HL-60/S4 (cell line): Measurements from ENCODE around the gene ATP8A1.
"Not testable (repeated sequence)": the region's sequence is repeated elsewhere in the genome, so short reads cannot be mapped to it uniquely, and the experiment has no call there.

Experiments
- in situ Hi-C: fragments of 300-500 bp; cut with MboI; formaldehyde crosslinking; loops from 2 replicates; pipeline ENCODE4 v1.14.3; 2022; ENCODE audit warnings: low sequenced_read_pairs

ATP8A1 gene

DNA sequence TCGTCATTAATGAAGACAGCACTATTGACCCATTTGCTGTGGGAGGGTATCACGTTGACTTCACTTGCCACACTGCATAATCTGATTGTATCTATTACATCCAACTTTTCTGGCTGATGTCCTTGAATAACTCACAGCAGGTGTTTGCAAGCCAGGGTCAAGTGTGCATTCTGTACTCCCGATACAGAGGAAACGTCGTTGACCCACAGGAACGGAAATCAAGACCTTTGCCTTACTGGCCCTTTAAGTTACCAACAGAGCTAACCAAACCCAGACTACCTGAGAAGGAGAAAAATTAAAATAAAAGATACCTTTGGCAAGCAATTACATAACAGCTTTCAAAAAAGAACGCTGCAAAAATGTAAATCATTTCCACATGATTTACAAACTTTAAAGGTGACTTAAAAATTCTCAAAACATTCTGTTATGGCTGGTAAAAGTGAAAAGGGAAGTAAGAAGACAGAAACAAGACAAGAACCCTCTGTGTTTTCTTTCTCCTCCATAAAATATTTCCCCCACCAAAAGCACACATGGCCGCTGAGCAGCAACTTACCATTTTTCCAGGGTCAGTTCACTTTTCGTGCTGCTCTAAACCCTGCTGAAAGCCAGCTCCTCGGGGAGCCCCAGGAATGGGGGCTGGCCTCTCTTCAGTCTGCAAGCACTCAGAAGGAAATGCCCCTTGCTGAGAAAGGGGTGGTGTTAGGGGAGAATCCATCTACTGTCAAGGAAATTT, 266.1 kb downstream of the ATP8A1 start:
- in situ Hi-C loops: no loop called here

DNA sequence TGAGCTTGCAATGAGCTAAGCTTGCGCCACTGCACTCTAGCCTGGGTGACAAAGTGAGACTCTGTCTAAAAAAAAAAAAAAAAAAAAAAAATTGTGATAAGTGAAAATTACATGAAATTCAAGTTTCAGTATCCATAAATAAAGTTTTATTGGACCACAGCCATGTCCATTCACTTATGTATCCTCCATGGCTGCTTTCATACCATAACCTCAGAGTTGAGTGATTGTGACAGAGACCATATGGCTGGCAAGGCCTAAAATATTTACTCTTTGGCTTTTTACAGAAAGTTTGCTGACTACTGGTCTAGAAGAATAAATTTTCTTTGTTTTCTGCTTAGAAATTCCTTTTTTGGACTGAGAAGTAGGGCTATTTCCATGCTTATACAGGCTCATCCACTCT, 271.4 kb downstream of the ATP8A1 start:
- in situ Hi-C loops: no loop called here

DNA sequence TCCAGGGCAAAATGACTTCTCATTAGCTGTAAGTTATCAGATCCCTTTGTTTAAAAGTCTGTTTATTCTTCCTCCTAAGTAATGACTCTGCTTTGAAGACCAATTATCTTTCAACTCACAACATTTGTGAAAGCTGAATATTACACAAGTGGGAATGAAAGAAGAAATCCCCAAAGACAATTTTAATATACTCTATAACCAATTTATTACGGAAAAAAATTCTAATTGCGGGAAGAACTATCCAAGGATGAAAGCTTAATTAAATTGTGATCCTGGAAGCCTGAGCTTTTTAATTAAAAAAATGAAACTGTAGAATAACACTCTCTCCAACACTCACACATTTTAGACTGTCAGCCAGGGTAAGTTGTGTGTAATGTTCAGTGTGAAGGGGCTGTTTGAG, 275.2 kb downstream of the ATP8A1 start:
- in situ Hi-C loops: no loop called here

DNA sequence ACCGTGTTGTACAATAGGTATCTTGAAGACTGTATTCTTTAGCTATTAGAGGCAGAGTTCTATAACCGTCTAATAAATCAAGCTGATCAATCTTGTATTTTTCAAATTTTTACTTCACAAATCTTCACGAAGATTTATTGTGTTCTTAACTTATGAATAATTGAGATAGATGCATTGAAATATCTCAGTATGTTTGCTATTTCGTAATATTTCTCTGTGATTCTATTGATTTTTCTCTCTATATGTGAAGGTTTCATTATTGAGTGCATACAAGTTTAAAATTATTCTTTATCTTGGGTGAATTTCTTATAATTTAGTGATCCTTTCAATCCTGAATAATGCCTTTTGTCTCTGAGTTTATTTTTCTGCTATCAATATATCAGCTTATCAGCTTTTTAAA, 279.4 kb downstream of the ATP8A1 start:
- in situ Hi-C loops: no loop called here

DNA sequence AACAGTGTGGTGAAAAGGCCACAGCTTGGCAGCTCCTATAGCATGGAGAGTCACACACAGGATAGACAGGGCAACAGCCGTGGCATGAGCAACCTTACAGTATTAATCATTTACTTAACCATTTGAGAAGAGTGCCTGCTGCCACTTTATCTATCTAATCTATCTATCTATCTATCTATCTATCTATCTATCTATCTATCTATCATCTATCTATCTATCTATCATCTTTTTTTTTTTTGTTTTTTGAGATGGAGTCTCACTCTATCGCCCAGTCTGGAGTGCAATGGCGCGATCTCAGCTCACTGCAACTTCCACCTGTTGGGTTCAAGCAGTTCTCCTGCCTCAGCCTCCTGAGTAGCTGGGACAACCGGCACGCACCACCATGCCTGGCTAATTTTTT, 284.6 kb downstream of the ATP8A1 start:
- in situ Hi-C loops: not testable (repeated sequence)

DNA sequence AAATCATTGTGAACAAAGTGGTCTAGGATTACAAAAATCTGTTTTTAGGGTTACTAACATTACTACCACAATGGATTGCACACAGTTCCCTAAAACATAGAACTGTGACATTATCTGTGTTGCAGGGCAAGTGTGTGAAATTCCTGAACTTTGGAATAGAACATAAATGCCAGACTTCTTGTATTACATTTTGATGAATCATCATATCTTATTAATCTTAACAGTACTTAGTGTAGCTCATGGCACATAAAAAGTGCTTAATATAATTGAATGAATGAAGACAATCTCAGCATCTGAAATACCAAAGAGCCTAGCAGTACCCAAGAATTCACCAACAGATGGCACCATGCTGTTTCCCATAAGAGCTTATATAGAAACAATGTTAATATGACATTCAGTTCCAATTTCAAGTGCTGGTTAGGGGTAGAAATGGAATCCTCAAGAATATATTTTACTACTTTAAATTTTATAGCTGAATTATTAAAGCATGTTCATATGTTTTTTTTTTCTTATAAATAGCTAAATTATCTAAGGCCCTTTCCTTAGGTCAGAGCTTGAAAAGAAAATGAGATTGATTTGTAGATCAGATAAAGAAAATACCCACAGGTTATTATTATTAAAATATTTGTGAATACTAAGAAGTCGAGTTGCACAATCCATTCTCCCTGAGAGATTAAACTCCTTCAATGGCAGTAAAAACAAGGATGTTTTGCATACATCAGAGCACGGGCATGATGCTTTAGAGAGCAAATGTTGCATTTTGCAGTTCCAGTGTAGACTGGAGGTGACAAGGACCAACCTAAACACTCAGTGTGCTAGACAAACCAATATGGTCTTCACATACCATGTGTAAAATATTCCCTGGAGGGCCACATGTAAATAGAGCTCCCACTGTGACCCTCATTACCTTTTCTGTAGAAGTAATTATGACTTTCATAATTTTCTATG, 285.3 kb downstream of the ATP8A1 start:
- in situ Hi-C loops: no loop called here

DNA sequence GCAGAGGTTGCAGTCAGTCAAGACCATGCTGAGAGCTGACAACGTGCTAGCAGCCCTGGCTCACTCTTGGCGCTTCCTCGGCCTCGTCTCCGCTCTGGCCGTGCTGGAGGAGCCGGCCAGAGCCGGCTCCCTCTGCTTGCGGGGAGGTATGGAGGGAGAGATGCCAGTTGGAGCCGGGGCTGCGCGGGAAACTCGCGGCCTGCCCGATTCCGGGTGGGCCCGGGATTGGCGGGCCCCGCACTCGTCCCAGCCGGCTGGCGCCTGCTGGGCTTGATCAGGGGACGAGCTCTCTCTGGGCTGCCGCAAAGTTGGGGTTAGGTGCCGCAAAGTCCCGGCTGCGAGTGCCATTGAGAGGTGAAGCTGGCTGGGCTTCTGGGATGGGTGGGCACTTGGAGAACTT, 287.4 kb downstream of the ATP8A1 start:
- in situ Hi-C loops: no loop called here

DNA sequence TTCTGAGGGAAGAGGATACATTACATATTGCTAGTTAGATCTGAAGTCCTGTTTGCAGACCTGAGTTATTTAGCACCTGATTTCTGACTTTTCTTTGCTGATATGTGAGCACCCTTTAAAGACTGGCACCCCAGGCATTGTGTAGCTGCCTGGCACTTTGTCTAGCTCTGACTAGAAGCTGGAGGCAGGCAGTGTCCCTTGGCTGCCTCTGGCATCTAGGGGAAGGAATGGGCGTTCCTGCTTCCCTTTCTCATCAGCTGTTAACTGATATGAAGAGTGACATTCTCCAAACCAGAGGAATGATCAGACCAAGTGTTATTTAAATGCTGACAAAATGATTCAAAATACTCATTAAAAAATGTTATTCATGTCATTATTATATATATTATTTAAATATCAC, 289.9 kb downstream of the ATP8A1 start:
- in situ Hi-C loops: no loop called here

DNA sequence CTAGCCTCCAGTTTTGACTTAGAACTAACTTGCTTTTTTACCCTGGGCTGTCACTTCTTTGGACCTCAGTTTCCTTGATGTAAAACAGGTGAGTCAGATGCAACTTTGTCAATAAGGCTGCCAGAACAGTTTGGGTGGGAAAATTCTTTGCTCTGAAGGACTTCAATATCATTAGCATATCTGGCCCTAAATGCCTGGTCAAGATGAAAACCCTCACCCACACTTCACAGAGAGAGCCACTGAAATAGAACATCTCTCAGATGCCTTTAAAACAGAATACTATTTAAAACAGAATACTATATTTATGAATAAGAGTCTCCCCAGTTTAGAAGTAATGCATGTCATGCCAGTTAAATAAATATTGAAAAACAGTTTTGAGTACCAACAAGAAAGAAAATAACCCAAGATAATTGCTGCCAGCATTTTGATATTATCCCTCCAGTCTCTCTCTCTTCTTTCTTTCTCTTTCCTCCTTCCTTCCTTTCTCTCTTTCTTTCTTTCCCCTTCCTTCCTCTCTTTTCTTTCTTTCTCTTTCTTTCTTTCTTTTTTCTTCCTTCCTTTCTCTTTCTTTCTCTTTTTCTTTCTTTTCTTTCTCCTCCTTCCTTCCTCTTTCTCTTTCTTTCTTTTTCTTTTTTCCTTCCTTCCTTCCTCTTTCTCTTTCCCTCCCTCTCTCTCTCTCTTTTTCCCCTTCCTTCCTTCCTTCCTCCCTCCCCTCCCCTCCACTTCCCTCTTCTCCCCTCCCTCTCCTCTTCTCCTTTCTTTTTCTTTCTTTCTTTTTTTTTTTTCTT, 292.4 kb downstream of the ATP8A1 start:
- in situ Hi-C loops: no loop called here

DNA sequence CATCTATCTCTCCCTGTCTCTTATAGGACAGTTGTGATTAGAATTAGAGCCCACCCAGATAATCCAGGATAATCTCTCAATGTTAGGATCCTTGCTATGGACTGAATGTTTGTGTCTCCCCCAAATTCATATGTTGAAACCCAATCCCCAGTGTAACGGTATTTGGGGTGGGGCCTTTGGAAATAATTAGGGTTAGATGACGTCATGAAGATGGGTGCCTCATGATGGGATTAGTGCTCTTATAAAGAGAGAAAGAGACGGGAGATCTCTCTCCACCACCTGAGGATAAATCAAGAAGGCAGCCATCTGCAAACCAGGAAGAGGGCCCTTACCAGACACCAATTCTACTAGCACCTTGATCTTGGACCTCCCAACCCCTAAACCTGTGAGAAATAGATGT, 293.3 kb downstream of the ATP8A1 start:
- in situ Hi-C loops: no loop called here

DNA sequence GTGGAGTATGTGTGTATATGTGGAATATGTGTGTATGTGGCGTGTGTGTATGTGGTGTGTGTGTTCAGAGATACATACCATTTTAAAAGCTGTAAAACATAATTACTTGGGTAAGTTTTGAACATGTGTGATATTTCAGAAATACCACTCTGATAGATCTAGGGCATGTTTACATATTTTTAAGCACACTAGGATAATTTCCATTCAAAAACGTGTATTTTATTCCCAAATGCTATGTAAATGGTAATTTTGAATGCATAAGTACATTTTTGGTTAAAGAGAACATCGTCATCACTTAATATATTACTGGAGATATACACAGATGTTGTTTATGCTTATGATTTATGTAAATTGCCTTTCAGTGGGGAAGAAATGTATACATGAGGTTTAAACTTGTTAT, 294.3 kb downstream of the ATP8A1 start:
- in situ Hi-C loops: no loop called here

DNA sequence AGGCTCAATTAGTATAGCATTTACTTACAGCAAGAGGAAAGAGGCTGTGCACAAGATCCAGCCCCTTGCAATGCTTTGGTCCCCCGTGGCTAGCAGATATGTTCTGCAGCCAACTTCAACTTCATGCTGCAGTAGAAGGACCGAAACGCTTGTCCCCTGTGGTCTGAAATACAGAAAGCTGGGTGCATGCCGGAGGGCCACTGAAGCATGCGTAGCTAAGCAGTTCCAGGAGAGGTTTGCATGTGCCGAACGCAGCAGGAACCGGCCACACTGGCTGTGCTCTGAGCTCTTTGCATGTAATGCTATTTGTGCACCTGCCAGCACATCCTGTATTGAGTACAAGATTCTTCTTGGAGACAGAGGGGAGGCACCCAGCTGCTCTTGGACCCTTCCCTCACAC, 295.4 kb downstream of the ATP8A1 start:
- in situ Hi-C loops: no loop called here

DNA sequence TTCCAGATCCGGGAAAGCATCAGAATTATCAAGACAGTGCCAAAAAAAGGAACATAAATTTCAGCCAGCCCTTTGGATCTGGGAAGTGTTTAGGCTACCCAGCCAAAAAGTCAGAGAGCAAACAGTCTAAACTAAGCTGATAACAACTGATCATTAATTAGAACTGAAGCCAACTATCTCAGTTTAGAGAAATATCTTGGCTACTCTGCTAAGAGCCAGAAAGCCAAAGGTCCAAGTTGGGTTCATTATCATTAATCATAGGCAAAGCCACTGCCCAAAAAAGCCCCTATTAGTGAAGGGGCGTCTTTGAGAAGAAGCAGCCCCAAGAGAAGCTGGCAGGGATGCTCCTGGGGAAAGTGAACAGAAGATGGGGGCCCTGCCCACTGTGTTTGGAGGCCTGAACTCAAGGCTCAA, 296.6 kb downstream of the ATP8A1 start:
- in situ Hi-C loops: no loop called here

DNA sequence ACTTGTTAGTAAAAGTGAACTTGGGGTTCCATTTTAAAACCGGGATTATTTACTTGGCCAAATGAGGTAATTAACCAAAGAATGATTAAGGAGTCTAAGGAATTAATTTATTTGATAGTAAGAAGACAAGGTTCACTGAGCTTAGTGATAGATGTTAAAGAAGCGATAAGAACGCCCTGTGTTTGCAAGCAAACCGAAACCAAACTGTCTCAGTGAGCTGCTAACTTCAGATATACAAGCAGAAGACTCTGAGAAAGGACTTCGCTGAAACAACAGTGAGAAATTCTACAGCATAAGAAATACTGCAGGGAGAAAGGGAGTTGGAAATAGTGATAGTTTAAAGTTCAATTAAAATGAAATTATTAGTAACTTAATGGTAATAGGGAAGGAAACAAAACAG, 297.2 kb downstream of the ATP8A1 start:
- in situ Hi-C loops: no loop called here
